Sciatic nerve (tissue), 2 donors: ENCODE data around the gene DGKI. TPM values are rescaled to one million over a fixed set of nuclear protein-coding genes. Genes with fewer than 3 reads are reported as not detected.

ENCODE experiments used
- ATAC-seq: fragments of 200-7000 bp; cut with Tn5 transposase; one replicate; pipeline ENCODE4 v1.9.1; 2020; ENCODE audit warnings: mild to moderate bottlenecking, moderate library complexity
- DNase-seq: peaks from one replicate; pipeline ENCODE4 v3.0.0-alpha.2; 2020; ENCODE audit warnings: low spot score
- intact Hi-C: fragments of 100-400 bp; cut with DNase I; formaldehyde crosslinking; loops from one replicate; pipeline ENCODE4 v1.14.2; 2022
- total RNA-seq: library from RNA; stranded (reverse); fragmentation: NEBNext Ultra II Directional; extraction: Animal tissue kit (Norgen Biotek cat#: 25700); gene quantifications from one replicate; pipeline ENCODE4 v1.2.1, GENCODE V29; 2021
- donor health status: DM: no; HTN: no; CAD: no.
- donor health status: DM: no; HTN: no; CAD: no.

Gene DGKI
- 2.3 TPM for total RNA-seq

DNA sequence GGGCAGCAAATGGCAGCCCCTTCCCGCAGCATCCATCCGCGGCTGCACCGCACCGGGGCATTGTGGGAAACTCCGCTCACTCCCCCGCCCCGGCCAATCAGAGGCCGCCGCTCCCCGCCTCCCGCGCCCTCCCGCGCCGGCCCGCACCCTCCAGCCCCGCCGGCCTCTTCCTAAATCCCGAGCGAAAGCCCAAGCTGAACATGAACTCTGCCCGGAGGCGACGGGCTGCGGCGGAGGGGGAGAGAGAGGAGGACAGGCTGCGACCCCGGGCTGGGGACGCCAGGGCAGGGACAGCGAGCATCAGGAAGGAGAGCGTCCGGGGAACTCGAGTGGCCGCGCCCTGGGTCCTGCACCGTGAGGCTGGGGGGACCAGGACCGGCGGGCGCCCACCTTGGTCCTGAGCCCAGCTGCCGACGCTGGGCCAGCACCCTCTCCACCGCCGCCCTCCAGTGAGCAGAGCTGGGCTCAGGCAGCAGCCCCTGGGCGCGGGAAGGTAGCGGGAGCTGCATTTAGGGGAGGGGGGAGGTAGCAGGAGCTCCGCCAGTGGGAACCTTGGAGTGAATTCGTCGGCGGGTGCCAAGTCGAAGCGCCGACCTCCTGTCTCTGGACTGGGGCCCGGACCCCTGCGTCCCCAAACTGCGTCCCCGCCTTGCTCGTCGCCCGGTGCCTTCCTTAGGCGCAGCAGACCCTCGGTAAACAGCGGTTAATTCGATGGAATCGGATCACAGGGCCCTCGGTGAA, at the start of gene DGKI:
Gene DGKI, minus strand, starts transcription at position 148 of the 741 bp plus-strand sequence.
- ATAC-seq (peak; percentile 50), DNase-seq (no peak)
- intact Hi-C loops, result no loop called here

DNA sequence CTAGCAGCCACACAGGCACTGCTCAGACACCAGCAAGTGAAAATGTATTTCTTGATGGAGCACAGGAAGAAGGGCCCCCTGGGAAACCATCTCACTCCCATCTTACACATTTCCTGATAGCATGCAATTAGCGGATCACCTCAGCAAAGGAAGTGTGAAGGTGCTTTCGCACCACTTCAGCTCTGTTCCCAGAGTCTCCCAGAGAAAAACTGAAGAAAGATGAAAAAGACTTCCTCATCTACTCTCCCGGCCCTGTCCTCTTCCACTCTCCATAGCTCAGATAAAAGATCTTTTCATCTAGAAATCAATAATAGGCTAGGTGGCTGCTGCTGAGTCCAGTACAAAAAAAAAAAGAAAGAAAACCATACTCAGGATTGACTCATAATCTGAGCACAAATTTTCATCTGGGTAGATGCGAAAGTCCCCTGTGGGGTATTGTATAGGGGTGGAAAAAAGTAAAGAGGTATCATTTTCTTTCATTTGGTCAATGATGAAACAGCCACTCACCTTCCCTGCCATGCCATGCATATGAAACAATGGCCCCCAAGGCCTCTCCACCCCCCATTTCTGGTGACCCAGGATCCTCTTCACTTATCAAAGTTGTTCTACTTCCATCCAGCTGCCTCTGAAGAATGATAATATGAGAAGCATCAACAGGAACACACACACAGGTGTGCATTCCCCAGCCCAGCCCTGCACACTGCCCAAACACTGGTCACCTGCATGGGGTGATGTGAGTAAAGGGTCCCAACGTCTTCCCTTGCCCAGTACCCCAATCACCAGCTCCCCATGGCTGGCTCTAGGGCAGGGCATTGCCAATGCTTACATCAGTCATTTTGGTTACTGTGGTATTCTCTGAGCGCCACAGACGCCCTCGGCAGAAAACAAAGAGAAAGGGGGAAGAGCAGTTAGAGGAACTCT, 48.8 kb upstream of the DGKI start:
- DNase-seq (no peak), ATAC-seq (no peak)
- intact Hi-C loops, result loop anchor here (10.0 kb wide), 1 partner anchor 241 kb away; no protein-coding TSS in a partner anchor

DNA sequence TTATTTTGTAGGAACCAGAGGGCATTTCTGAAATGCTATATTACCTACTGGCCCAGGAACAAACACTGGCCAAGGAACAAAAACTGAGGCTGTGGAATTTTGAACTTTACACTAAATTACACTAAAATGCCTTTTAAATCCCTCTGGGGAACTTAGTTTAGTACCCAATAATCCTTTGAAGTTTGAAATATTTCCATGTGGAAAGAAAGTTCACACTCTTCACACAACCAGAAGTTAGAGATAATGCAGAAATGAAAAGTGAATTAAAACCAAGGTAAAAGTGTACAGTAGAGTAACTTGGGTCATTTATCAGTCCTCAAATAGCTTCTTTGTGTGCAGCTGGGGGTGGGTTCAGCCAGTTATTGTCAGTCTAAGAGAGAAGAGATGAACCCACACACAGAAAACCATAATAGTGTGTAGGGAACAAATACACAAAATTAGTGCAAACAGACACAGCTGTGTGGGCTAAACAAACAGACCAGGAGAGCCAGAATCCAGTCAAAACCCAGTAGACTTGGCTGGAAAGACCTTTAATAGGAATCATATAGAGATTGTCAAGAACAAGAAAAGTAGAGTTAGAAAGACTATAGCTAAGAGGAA, 46.5 kb upstream of the DGKI start:
- intact Hi-C loops, result loop anchor here (10.0 kb wide), 1 partner anchor 238 kb away; no protein-coding TSS in a partner anchor
- DNase-seq, result no peak
- ATAC-seq, result no peak

DNA sequence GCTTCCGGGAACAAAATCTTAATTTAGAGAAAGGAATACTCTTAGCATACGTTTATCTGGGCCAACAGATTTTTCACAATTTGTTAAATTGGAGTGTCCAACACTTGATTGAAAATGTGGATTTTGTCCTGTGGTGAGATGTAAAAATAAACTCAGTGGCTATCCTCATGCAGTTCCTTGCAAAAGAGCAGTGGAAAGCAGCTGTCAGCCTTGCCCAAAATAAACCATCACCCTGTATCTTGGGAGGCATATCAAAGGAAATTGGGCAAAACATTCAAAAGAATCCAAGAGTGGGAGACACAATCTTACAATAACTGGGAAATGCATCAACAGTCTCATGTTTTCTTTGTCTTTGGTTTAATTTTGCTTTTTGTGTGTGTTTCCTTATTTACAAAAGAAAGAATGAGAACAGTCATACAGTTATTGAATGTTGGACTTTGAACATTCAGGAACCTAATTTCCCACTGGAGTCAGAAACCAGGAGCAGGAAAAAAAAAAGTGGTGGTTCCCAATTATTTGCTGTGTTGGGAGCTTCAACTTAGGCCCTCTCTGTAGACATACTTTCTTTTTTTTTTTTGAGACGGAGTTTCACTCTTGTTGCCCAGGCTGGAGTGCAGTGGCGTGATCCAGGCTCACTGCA, 44.4 kb upstream of the DGKI start:
- ATAC-seq, result no peak
- intact Hi-C loops, result loop anchor here (10.0 kb wide), 1 partner anchor 236 kb away; no protein-coding TSS in a partner anchor
- no peak for DNase-seq

DNA sequence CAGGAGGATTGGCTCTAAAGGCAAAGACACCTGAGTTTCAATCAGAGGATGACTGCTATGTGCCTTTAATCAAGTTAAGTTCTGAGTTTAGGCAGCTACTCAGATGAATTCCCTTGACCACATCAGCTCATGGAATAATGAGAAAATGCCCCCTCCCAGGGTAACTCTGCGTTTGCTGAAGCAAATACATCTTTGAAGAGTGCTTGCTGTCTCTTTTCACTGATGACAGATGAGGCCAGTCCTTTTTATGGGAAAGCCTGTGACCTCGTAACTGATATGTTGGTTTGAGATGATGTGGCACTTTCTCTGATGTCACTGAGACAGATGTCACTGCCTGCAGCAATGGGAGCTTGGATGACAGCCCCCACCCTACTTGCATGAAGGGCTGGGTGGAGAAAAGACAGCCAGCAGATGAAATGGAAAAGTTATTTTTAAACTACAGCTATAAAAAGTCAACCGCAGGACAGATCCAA, 43.7 kb upstream of the DGKI start:
- ATAC-seq (no peak), DNase-seq (no peak)
- intact Hi-C loops, result loop anchor here (10.0 kb wide), 1 partner anchor 236 kb away; no protein-coding TSS in a partner anchor

DNA sequence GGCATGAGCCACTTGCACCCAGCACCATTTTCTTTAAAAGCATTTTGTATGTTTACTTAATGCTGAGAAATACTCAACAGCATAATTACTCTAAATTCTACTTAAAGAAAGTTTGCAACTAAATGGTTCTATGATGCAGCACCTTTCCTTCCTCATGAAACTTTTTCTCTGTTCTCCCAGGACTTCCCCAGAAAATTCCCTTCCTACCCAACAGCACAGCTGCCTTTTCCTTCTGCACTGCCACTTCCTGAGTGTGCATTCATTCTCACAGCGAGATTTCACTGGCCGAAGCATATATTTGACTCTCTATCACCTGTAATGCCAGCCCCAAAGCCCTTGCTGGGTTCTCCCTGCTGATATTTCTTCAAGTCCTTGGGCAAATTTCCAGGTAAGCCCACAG, 41.5 kb upstream of the DGKI start:
- ATAC-seq (no peak), DNase-seq (no peak)
- intact Hi-C loops, result no loop called here

DNA sequence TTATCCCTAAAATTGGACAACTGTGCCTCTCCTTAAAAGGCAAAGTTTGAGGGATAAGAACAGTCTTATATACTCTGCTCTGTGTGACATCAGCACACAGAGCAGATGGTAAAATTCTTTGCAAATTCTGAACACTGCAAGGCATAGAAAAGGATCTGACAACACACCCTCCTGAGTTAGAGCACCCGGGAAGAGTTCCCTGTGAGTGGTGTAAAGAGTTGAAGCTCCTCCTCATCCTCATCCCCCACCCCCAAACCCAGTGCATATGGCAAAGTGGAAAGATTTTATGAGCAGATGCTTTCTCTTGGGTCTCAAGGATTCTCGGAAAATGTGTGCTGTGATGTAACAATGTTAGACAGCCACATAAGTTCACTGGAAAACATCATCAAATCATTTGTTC, 40.0 kb upstream of the DGKI start:
- intact Hi-C loops, result no loop called here
- ATAC-seq (no peak), DNase-seq (no peak)

DNA sequence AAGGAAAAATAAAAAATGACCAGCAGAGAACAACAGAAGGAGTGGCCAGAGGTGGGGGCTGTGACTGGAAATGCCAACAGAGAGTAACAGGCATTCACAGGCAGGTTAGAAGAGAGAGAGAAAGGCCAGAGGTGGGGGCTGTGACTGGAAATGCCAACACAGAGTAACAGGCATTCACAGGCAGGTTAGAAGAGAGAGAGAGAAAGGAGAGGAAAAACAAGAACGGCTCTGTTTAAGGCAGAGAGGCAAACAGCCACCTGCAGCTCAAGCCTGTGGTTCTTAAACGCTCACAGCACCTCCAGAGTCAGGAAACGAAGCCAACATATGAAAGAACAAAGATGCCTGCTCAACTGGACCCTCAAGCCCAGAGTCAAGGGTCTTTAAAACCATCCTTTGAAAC, 39.5 kb upstream of the DGKI start:
- no peak for ATAC-seq
- no peak for DNase-seq
- intact Hi-C loops, result no loop called here

DNA sequence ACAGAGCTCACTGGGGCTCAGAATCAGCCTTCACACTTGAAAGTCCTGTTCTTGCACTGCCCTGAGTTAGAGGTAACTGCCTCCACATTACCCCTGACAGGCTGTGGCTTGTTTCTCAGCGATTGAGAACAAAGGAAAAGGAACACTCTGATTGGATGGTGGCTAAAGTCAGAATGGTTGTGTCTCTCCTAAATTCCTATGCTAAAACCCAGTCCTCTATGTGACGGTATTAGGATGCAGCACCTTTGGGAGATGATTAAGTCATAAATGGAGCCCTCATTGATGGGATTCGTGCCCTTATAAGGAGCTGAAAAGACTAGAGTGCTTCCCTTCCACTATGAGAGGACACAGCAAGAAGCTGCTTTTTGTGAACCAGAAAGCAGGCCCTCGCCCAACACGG, 38.9 kb upstream of the DGKI start:
- ATAC-seq (no peak), DNase-seq (no peak)
- intact Hi-C loops, result no loop called here

DNA sequence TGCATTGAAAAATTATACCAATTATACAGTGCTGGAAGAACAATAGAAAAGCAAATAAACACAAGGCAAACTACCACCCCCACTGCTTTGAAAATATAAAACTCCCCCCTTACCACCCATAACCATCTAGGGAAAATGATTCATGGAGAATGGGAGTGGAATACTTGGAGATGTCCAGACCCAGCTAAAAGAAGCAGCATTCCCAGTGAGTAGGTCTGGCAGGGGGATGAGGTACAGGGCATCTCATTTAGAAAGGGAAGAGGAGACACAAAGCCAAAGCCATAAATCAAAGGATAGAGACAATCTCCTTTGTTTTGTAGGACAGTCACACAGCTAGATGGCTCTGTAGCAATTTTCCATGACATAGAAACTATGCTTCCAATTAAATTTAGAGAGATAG, 36.0 kb upstream of the DGKI start:
- intact Hi-C loops, result no loop called here

DNA sequence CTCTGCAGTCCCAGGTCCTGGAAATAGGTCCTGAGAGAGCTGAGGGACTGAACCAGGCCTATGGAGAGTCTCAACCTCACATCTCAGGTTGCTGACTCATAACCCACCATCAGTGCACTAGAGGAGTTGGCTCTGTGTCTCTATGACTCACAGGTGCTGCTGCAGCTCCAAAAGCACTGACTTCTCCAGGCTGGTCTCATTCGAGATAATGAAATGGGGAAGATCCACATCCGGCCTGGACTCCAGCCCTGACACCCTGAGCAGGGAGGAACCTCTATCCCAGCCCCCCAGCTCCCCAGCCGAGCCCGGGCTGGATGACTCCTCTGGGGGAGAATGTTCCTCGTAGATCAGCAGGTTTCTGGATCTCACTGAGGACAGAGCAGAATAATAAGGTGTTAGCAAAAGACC, 35.5 kb upstream of the DGKI start:
- ATAC-seq, result no peak
- intact Hi-C loops, result no loop called here
- no peak for DNase-seq

More for the DNA sequence above, 36.0 kb upstream of the DGKI start:
- DNase-seq, result no peak
- ATAC-seq, result no peak

DNA sequence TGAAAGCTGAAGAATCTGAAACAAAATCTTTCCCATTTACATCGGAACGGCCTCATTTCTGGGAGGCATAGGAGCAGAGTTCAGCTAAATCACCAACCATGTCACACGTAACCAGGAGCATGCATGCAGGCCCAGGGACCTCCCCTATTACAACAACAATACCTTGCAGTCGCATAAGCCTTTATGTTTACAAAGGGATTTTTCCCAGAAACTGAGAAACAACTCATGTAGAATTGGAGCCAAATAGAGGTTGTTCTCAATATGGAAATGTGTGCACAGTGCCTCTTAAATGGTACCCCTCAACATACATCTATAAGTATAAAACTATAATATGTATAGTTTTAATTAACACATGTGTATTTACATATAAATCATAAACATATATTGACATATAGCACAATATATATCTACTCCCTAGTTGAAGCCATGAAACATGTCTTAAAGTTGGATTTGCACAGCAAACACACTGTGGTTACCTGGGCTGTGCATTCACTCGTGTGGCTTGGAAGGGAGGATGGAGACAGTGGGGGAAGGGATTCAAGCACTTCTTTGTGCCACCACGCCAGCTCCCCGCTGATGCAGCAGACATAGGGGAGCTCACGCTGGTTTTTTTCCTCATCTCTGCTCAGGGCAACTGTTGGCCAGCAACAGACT, 35.0 kb upstream of the DGKI start:
- DNase-seq (no peak), ATAC-seq (no peak)
- intact Hi-C loops, result no loop called here

DNA sequence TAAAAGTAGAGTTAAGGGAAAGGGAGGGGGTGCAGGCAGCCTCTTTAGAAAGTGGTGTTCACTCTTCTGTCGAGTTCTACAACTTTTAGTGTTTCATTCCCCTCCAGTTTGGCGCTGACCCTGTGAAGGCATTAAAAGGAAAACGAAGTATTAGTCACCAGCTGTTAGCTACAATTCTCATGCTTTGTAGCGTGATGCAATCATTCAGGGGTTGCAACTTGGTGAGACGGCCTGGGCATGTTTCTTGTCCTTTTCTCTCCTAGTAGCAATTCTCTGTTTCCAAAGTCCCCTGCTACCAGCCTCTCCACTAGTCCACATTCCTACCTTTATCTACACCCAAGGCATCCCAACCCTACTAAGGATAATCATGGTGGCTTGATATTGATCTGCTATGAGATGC, 33.7 kb upstream of the DGKI start:
- peak; percentile 29 for ATAC-seq
- DNase-seq, result no peak
- intact Hi-C loops, result no loop called here

DNA sequence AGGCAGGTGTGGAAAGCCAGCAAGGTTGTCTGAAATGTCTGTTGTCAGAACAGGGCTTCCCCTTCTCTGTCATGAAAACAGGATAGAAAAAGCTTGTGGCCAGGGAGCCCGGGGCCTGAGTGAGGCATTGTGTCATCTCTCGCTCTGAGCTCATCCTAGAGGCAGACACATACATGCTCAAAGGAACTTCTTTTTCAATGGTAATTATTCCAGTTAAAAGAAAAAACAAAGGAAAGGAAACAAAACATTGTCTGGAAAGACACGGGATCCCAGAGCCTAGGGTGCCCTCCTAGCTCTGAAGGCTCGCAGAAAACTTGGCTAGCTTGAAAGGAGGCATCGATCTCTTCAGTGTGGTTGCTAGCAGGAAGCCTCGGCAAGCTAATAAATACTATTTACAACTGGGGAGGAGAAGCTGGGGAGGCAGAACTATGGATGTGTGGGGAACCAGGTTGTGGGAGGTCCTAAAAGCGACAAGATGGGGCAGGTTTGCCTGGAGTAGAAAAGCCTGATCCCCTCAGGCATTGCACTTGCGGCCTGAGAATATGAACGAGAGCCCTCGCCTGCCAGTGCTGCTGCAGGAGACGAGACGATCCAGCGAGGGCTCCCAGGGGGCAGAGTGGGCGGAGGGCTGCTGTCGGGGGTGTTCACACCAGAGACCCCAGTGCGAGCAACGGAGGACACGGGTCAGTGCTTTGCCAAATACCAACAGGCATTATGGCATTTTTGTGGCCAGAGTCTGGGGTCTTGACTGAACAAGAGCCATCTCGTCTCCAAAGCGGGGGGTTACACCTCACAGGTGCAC, 32.8 kb upstream of the DGKI start:
- DNase-seq (no peak), ATAC-seq (peak; percentile 60)
- intact Hi-C loops, result no loop called here

DNA sequence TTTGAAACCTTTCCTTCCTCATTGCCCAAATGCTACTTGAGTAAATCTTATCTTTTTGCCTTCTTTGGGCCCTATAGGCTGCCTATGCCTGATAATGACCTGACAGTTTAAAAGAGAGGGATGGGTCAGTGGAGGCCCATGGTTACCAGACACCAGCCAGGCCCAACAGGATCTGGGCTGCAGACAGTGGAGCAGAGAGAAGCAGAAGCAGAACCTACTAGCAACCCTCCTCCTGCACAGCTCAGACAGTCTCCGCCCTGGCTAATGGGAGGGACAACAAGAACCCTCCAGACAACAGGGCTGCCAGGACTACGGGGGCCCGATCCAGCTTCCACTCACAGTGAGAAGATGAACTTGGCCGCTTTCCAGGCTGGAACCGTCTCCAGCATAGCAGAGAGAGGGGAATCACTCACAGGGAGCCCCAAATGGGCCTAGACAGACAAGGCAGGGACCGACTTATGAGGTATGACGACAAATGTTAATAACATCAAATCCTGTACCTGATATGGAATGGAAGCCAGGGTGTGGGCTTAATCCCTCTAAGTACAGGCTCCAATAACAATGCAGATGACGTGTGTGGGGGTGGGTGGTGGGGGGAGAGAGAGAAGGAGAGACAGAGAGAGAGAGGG, 31.7 kb upstream of the DGKI start:
- intact Hi-C loops, result no loop called here
- DNase-seq (peak; percentile 77), ATAC-seq (peak; percentile 82)

DNA sequence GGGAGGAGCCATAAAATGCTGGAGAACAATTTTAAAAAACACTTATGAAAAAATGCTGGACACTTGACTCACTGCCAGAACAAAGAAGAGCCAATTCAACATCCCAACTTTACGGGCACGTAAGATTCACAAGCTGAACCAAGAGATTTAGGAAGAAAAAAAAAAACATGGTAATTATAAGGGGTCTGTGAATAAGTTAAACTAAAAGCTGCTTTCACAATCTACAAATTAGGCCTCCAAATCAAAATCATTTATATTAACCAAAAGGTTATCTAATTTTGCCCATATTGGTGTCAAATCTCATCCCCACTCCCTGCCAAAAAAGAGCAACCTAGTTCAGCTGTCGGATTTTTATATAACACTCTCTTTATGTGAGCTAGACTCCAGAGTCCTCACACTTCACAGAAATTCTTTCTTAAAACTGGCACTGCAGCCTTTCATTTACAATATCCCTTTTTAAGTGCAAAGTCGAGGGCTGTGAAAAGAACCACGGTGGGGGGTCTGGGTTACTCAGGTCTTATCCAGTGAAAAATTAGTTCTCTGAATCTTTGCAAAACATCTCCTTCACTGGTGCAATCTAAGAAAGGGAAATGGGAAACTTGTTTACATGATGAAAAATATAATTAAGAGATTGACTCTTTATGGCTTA, 30.4 kb upstream of the DGKI start:
- ATAC-seq (no peak), DNase-seq (no peak)
- intact Hi-C loops, result no loop called here

DNA sequence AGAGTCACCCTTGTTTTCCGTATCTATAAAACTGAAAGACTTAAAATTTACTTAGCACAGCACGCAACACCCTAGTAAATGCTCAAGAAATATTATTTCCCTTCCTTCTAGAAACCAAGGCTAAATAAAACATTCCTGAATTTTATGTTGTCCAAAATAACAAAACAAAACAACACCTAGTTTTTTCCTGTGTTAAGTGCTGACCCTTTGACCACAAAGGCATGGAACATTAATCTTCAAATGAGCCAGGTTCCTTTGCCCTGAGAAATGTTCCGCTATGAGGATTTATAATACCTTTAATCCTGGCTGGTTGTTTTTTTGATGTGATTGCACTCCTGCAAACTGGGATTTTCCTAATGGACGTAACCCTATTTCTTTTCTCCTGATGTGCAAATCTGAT, 29.0 kb upstream of the DGKI start:
- intact Hi-C loops, result no loop called here
- ATAC-seq (no peak), DNase-seq (no peak)
